ENCODE data around the gene RARB. TPM values are rescaled to one million over a fixed set of nuclear protein-coding genes. Genes with fewer than 3 reads are reported as not detected.
A peak's percentile ranks its signal among the peaks of the same experiment; 100 is the strongest.

Gene RARB
- total and polyA plus RNA-seq, 11 donors: 4.3 to 21.0 (median 16.3) TPM

- H3K27me3 ChIP-seq: no peaks in the 10 kb centered on the region
- intact Hi-C loops (cut with DNase I): no loop called here
- ATAC-seq (no peak), DNase-seq (no peak)
- no peaks in the 10 kb centered on the region for H3K9me3 ChIP-seq
- TF ChIP-seq CTCF (IDR thresholded peaks at IDR 0.05): no peak
- TF ChIP-seq POLR2A (IDR thresholded peaks at IDR 0.05): no peak
- no peaks in the 10 kb centered on the region for H3K36me3 ChIP-seq
- WGBS, 4 donors: 83 to 88% (median 85%) methylated on average over 3 of the region's 3 CpGs
- H3K4me1 ChIP-seq: peaks cover 0 to 56% (median 17%) of the 10 kb centered on the region in 12 donors
- H3K27ac ChIP-seq: no peak overlapping the region
- no peak overlapping the region for H3K4me3 ChIP-seq
Observed at GRCh38 chr3:25447285-25447684, 19.2 kb downstream of the RARB start.

- no peak for TF ChIP-seq POLR2A (IDR thresholded peaks at IDR 0.05)
- TF ChIP-seq CTCF (IDR thresholded peaks at IDR 0.05): no peak
- no peak overlapping the region for H3K4me3 ChIP-seq
- H3K36me3 ChIP-seq: no peaks in the 10 kb centered on the region
- DNase-seq (no peak), ATAC-seq (no peak)
- intact Hi-C loops (cut with DNase I): loop anchor here in 1 of 10 donors (2.0 kb wide), 1 partner anchor 19 kb away; the partner anchor contains the start of gene RARB
- peak overlapping the region in 4 of 12 donors; percentile 7 to 71 (median 52) for H3K27ac ChIP-seq
- no peaks in the 10 kb centered on the region for H3K9me3 ChIP-seq
- WGBS, 4 donors: 93 to 99% (median 94%) methylated on average over 3 of the region's 3 CpGs
- no peaks in the 10 kb centered on the region for H3K27me3 ChIP-seq
- H3K4me1 ChIP-seq: peaks cover 0 to 58% (median 17%) of the 10 kb centered on the region in 12 donors
Observed at GRCh38 chr3:25447925-25448324, 19.9 kb downstream of the RARB start.

- Histone ChIP-seq H3K4me3 (no peak overlapping the region), H3K9me3 (no peaks in the 10 kb centered on the region), H3K27me3 (no peaks in the 10 kb centered on the region), H3K36me3 (no peaks in the 10 kb centered on the region), H3K4me1 (peaks cover 0 to 63% (median 24%) of the 10 kb centered on the region in 12 donors), H3K27ac (peak overlapping the region; percentile 38 to 73 (median 62))
- TF ChIP-seq CTCF (IDR thresholded peaks at IDR 0.05): no peak
- no peak for TF ChIP-seq POLR2A (IDR thresholded peaks at IDR 0.05)
- intact Hi-C loops (cut with DNase I): loop anchor here in 1 of 10 donors (2.0 kb wide), 1 partner anchor 20 kb away; the partner anchor contains the start of gene RARB
- DNase-seq: peak; percentile 88 to 96 (median 94)
- WGBS, 4 donors: 33 to 46% (median 35%) methylated on average over 10 to 11 of the region's 11 CpGs
- ATAC-seq: peak; percentile 94 to 96 (median 95)
Observed at GRCh38 chr3:25448750-25449692, 21.0 kb downstream of the RARB start.

- intact Hi-C loops (cut with DNase I): loop anchor here in 1 of 10 donors (2.0 kb wide), 1 partner anchor 21 kb away; the partner anchor contains the start of gene RARB
Observed at GRCh38 chr3:25449857-25450256, 21.8 kb downstream of the RARB start.

More at GRCh38 chr3:25449857-25450256, 21.8 kb downstream of the RARB start:
- WGBS, 4 donors: 84 to 93% (median 89%) methylated on average over 8 of the region's 8 CpGs
- H3K9me3 ChIP-seq: no peaks in the 10 kb centered on the region
- peaks cover 0 to 66% (median 32%) of the 10 kb centered on the region in 12 donors for H3K4me1 ChIP-seq
- H3K36me3 ChIP-seq: no peaks in the 10 kb centered on the region
- no peak overlapping the region for H3K4me3 ChIP-seq
- H3K27ac ChIP-seq: peak overlapping the region in 11 of 12 donors; percentile 41 to 73 (median 63)
- DNase-seq (no peak), ATAC-seq (no peak)
- no peak for TF ChIP-seq CTCF (IDR thresholded peaks at IDR 0.05)
- H3K27me3 ChIP-seq: no peaks in the 10 kb centered on the region
